ENCODE data around the gene SNRPA. TPM values are rescaled to one million over a fixed set of nuclear protein-coding genes. Genes with fewer than 3 reads are reported as not detected.

Gene SNRPA
- total RNA-seq, 1 donor from 2014 or later = 51.7 TPM

DNA sequence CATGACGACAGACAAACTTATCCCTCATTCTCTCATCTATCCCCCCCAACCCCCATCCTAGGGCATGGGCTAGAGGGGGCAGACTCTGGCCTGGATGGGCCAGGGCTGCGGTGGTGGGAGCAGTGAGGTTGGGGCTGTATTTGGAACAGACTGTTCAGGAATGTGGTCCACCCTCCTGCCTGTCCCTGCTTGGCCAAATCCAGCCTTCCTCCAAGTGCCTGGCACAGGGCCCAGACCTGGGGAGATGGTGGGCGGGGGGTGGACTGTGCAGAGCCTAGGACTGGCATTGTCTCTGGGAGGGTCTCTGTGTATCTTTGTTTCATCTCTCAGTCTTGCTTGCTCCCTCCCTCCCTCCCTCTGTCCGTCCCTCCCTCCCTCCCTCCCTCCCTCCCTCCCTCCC lies 62.2 kb downstream of the SNRPA start:
- ATAC-seq (peak; percentile 13), DNase-seq (peak; percentile 82)
- TF ChIP-seq, protein P1, sequence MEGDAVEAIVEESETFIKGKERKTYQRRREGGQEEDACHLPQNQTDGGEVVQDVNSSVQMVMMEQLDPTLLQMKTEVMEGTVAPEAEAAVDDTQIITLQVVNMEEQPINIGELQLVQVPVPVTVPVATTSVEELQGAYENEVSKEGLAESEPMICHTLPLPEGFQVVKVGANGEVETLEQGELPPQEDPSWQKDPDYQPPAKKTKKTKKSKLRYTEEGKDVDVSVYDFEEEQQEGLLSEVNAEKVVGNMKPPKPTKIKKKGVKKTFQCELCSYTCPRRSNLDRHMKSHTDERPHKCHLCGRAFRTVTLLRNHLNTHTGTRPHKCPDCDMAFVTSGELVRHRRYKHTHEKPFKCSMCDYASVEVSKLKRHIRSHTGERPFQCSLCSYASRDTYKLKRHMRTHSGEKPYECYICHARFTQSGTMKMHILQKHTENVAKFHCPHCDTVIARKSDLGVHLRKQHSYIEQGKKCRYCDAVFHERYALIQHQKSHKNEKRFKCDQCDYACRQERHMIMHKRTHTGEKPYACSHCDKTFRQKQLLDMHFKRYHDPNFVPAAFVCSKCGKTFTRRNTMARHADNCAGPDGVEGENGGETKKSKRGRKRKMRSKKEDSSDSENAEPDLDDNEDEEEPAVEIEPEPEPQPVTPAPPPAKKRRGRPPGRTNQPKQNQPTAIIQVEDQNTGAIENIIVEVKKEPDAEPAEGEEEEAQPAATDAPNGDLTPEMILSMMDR (IDR thresholded peaks at IDR 0.05) = no peak
- intact Hi-C loops (cut with DNase I) = no loop called here
- Histone ChIP-seq H3K27ac (no peak overlapping the region), H3K9me3 (no peaks in the 10 kb centered on the region), H3K4me1 (peaks cover 36% of the 10 kb centered on the region), H3K36me3 (peaks cover 14% of the 10 kb centered on the region), H3K4me3 (no peak overlapping the region), H3K27me3 (no peaks in the 10 kb centered on the region)

Other genes with a start within 250 kb of the SNRPA start
- 68.1 TPM for gene SHKBP1, start 174.3 kb upstream of the SNRPA start, total RNA-seq
- 430 TPM for gene LTBP4, start 149.8 kb upstream of the SNRPA start, total RNA-seq
- 19.5 TPM for gene NUMBL, start 60.6 kb upstream of the SNRPA start, total RNA-seq
- 43.6 TPM for gene COQ8B, start 34.3 kb upstream of the SNRPA start, total RNA-seq
- 51.6 TPM for gene ITPKC, start 34.1 kb upstream of the SNRPA start, total RNA-seq
- 18.5 TPM for gene ACTMAP, start 726 bp upstream of the SNRPA start, total RNA-seq
- not detected for gene MIA, start 24.3 kb downstream of the SNRPA start, total RNA-seq
- gene RAB4B, start 27.0 kb downstream of the SNRPA start, total RNA-seq = 45.4 TPM
- 173 TPM for gene EGLN2, start 48.0 kb downstream of the SNRPA start, total RNA-seq
- not detected for gene CYP2A6, start 99.2 kb downstream of the SNRPA start, total RNA-seq
- 1.7 TPM for gene CYP2A7, start 131.0 kb downstream of the SNRPA start, total RNA-seq
- gene CYP2B6, start 240.1 kb downstream of the SNRPA start, total RNA-seq = 1.9 TPM

All from upper lobe of right lung (tissue), 1 donor.